GM12878 (cell line): ENCODE data around the gene CYP1A2.
"Not testable (repeated sequence)": the region's sequence is repeated elsewhere in the genome, so short reads cannot be mapped to it uniquely, and the experiment has no call there.

Experiments used
- CBX5 ChIP-seq: sonication (generic); IDR thresholded peaks from 2 replicates; pipeline ENCODE4 v1.6.1; 2016; ENCODE audit warnings: low read depth, moderate library complexity, mild to moderate bottlenecking, inconsistent platforms
- CTCF ChIP-seq, 3 experiments: IDR thresholded peaks in 2 of 3; conservative IDR thresholded peaks in 1 of 3; 2 replicates each; pipeline ENCODE4 v1.5.1; 2011; ENCODE audit warnings: low read depth in 3 of 3, low read length in 3 of 3, mild to moderate bottlenecking in 3 of 3, control low read depth in 2 of 3, moderate library complexity in 2 of 3, inconsistent platforms in 1 of 3, mixed read lengths in 1 of 3; ENCODE audit not compliant: control insufficient read depth in 2 of 3, insufficient read depth in 1 of 3; ENCODE audit errors: extremely low read depth in 1 of 3
- RBBP5 ChIP-seq: fragments of 200-600 bp; sonication (generic); conservative IDR thresholded peaks from 2 replicates; pipeline ENCODE4 v1.6.1; 2016
- ZNF687 ChIP-seq: fragments of 450-650 bp; IDR thresholded peaks from 2 replicates; pipeline ENCODE4 v1.6.1; 2017; ENCODE audit warnings: mild to moderate bottlenecking, moderate library complexity

GRCh38 chr15:74738239-74738638, 10.4 kb upstream of the CYP1A2 start:
- TF ChIP-seq ZNF687; RBBP5; CTCF (IDR thresholded peaks at IDR 0.05 in 2 of 3, conservative IDR thresholded peaks at IDR 0.05 in 1 of 3; ENCODE audit: control insufficient read depth in 2 of 3, extremely low read depth in 1 of 3, insufficient read depth in 1 of 3, low read depth in 3 of 3, low read length in 3 of 3); CBX5: not testable (repeated sequence)
